HL-60 (cell line): ENCODE results near the gene FHIT.

Experiments used
- DNase-seq, 2 experiments: peaks; one replicate each; pipeline ENCODE4 v3.0.0-alpha.2; 2010 to 2020; ENCODE audit warnings: low read depth in 1 of 2, low spot score in 1 of 2
- H3K27ac ChIP-seq: fragments of 250-450 bp; sonication (Bioruptor Pico); replicated peaks from 2 replicates; pipeline ENCODE4 v1.5.1; 2020; ENCODE audit warnings: mild to moderate bottlenecking, moderate library complexity
- H3K27me3 ChIP-seq: fragments of 250-450 bp; sonication (Bioruptor Pico); 2 replicates; pipeline ENCODE4 v1.5.1; 2021; ENCODE audit warnings: mild to moderate bottlenecking, moderate library complexity; ENCODE audit not compliant: insufficient read depth, poor library complexity, severe bottlenecking
- H3K4me3 ChIP-seq: replicated peaks from 2 replicates; pipeline ENCODE4 v1.5.1; 2011; ENCODE audit warnings: mild to moderate bottlenecking, control low read depth, low read length; ENCODE audit not compliant: insufficient read depth
- GABPA ChIP-seq: IDR thresholded peaks from 2 replicates; pipeline ENCODE4 v1.6.1; 2012; ENCODE audit warnings: low read depth
- POLR2AphosphoS5 ChIP-seq: IDR thresholded peaks from 2 replicates; pipeline ENCODE4 v1.6.1; 2012; ENCODE audit warnings: low read depth
- SPI1 ChIP-seq: IDR thresholded peaks from 2 replicates; pipeline ENCODE4 v1.6.1; 2012; ENCODE audit warnings: low read depth, mild to moderate bottlenecking, borderline replicate concordance
- TF ChIP-seq, protein P1 (sequence below): IDR thresholded peaks from 2 replicates; pipeline ENCODE4 v1.6.1; 2012; ENCODE audit warnings: low read depth; ENCODE audit not compliant: insufficient replicate concordance
- TF ChIP-seq, protein P2 (sequence below): IDR thresholded peaks from one replicate; pipeline ENCODE4 v1.5.1; 2011; ENCODE audit warnings: low read length, control low read depth, inconsistent platforms; ENCODE audit not compliant: insufficient read depth

Gene FHIT

DNA sequence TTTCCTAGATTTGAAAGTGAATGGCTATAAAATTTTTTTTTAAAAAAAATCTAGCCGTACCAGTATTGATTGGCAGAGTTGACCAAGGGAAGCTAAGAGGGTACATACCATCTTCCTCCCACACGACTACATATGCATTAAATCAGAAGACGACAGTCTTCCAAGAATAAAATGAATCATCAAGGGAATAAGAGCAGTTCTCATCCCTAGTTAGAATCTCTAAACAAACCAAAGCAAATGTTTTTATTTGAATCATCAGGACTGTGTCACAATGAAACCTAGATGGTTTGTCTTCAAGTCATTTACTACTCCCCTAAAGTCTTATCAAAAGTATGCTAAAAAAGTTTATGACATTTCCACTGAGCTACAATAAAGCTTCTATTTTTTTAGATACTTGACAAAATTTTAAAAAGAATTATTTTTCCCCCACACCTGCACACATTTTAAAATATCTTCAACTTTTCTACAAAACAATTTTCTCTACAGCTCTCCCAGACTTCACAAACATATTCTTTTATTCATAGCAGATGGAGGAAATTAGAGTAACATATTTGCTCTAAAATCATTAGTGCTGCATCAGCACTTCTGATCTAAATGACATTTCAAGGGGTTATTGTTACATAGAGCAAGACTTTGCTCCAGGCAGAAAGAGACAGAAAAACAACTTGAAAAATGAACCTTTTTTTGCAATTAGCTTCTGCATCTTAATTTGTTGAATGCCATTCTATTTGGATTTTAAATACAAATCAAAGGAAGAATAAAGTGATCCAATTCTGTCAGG, 547.1 kb downstream of the FHIT start:
- H3K27ac ChIP-seq: no peak overlapping the region
- no peaks in the 10 kb centered on the region for H3K27me3 ChIP-seq
- TF ChIP-seq, protein P1, sequence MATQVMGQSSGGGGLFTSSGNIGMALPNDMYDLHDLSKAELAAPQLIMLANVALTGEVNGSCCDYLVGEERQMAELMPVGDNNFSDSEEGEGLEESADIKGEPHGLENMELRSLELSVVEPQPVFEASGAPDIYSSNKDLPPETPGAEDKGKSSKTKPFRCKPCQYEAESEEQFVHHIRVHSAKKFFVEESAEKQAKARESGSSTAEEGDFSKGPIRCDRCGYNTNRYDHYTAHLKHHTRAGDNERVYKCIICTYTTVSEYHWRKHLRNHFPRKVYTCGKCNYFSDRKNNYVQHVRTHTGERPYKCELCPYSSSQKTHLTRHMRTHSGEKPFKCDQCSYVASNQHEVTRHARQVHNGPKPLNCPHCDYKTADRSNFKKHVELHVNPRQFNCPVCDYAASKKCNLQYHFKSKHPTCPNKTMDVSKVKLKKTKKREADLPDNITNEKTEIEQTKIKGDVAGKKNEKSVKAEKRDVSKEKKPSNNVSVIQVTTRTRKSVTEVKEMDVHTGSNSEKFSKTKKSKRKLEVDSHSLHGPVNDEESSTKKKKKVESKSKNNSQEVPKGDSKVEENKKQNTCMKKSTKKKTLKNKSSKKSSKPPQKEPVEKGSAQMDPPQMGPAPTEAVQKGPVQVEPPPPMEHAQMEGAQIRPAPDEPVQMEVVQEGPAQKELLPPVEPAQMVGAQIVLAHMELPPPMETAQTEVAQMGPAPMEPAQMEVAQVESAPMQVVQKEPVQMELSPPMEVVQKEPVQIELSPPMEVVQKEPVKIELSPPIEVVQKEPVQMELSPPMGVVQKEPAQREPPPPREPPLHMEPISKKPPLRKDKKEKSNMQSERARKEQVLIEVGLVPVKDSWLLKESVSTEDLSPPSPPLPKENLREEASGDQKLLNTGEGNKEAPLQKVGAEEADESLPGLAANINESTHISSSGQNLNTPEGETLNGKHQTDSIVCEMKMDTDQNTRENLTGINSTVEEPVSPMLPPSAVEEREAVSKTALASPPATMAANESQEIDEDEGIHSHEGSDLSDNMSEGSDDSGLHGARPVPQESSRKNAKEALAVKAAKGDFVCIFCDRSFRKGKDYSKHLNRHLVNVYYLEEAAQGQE: no peak
- TF ChIP-seq POLR2AphosphoS5: no peak
- TF ChIP-seq, protein P2, sequence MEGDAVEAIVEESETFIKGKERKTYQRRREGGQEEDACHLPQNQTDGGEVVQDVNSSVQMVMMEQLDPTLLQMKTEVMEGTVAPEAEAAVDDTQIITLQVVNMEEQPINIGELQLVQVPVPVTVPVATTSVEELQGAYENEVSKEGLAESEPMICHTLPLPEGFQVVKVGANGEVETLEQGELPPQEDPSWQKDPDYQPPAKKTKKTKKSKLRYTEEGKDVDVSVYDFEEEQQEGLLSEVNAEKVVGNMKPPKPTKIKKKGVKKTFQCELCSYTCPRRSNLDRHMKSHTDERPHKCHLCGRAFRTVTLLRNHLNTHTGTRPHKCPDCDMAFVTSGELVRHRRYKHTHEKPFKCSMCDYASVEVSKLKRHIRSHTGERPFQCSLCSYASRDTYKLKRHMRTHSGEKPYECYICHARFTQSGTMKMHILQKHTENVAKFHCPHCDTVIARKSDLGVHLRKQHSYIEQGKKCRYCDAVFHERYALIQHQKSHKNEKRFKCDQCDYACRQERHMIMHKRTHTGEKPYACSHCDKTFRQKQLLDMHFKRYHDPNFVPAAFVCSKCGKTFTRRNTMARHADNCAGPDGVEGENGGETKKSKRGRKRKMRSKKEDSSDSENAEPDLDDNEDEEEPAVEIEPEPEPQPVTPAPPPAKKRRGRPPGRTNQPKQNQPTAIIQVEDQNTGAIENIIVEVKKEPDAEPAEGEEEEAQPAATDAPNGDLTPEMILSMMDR: no peak
- no peak for TF ChIP-seq SPI1
- TF ChIP-seq GABPA: no peak
- no peak overlapping the region for H3K4me3 ChIP-seq
- DNase-seq: no peak

DNA sequence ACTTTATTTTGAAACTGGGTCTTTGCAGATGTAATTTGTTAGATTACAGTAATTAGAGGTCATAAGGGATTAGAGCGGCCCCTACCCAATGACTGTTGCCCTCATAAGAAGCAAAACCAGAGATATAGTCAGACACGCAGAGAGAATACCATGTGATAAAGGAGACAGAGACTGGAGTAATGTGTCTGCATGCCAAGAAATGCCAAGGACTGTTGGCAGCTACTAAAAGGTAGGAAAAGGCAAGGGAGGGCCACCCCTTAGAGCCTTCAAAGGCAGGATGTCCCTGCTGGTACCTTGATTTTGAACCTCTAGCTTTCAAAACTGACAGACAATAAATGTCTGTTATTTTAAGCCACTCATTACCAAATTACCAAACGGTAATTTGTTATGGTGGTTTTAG, 548.2 kb downstream of the FHIT start:
- H3K27me3 ChIP-seq: no peaks in the 10 kb centered on the region
- no peak for DNase-seq
- no peak overlapping the region for H3K4me3 ChIP-seq
- no peak overlapping the region for H3K27ac ChIP-seq
- TF ChIP-seq, protein P2: no peak
- TF ChIP-seq POLR2AphosphoS5 (no peak), GABPA (no peak), SPI1 (no peak)
- TF ChIP-seq, protein P1: no peak

DNA sequence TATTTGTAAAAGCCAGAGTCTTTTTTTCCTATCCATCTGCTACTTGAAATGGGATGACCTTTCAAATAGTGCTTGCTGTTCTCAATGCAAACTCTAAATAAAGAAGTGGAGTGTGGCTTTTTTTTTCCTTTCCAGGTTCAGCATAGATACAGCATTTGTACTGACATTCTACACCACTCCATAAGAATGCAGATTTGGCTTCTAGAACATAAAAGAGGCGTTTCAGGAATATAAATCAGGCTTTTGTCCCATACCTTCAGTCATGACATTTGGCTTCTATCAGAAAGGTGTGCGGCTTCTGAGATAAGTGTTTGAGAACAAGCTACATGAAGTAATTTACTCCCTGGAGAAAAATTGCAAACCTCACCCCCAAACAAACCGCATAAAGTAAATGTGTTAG, 553.1 kb downstream of the FHIT start:
- H3K27me3 ChIP-seq: no peaks in the 10 kb centered on the region
- no peak for DNase-seq
- TF ChIP-seq, protein P1: no peak
- no peak for TF ChIP-seq POLR2AphosphoS5
- TF ChIP-seq, protein P2: no peak
- no peak for TF ChIP-seq SPI1
- TF ChIP-seq GABPA: no peak
- no peak overlapping the region for H3K27ac ChIP-seq
- H3K4me3 ChIP-seq: no peak overlapping the region
